Measurements from ENCODE around the gene ZNF844. TPM values are rescaled to one million over a fixed set of nuclear protein-coding genes. Genes with fewer than 3 reads are reported as not detected.
"Not testable (repeated sequence)": the region's sequence is repeated elsewhere in the genome, so short reads cannot be mapped to it uniquely, and the experiment has no call there.

Gene ZNF844
- total and polyA plus RNA-seq, 2 donors from 2014 or later, result 7.4 to 28.1 TPM

DNA sequence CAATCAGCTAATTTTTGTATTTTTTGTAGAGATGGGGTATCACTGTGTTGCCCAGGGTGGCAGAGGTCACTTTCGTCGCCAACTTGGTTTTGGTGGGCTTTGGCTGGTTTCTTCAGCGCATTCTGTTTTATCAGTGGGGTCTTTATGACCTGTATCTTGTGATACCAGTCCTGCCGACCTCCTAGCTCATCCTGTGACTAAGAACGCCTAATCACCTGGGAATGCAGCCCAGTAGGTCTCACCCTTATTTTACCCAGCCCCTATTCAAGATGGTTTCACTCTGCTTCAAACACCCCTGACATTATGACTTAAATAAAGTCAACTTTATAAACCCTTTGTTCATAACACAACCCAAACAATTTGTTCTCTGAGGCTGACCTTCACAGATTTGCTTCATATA lies 8.7 kb upstream of the ZNF844 start:
- intact Hi-C loops (cut with DNase I), result no loop called here
- no peak overlapping the region for H3K9ac ChIP-seq (ENCODE audit: low read length in 3 of 3)
- TF ChIP-seq, protein P1, sequence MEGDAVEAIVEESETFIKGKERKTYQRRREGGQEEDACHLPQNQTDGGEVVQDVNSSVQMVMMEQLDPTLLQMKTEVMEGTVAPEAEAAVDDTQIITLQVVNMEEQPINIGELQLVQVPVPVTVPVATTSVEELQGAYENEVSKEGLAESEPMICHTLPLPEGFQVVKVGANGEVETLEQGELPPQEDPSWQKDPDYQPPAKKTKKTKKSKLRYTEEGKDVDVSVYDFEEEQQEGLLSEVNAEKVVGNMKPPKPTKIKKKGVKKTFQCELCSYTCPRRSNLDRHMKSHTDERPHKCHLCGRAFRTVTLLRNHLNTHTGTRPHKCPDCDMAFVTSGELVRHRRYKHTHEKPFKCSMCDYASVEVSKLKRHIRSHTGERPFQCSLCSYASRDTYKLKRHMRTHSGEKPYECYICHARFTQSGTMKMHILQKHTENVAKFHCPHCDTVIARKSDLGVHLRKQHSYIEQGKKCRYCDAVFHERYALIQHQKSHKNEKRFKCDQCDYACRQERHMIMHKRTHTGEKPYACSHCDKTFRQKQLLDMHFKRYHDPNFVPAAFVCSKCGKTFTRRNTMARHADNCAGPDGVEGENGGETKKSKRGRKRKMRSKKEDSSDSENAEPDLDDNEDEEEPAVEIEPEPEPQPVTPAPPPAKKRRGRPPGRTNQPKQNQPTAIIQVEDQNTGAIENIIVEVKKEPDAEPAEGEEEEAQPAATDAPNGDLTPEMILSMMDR (IDR thresholded peaks at IDR 0.05; ENCODE audit: borderline replicate concordance, extremely low read depth, insufficient read depth), result no peak
- peaks cover 0 to 2% (median 0%) of the 10 kb centered on the region in 3 donors for H3K4me1 ChIP-seq (ENCODE audit: control insufficient read depth in 2 of 3, insufficient read depth in 2 of 3, low read depth in 1 of 3, low read length in 3 of 3)
- DNase-seq, result no peak
- H3K9me3 ChIP-seq (ENCODE audit: control insufficient read depth in 2 of 3, insufficient read depth in 1 of 3, low read length in 3 of 3), result no peaks in the 10 kb centered on the region
- H3K27me3 ChIP-seq (ENCODE audit: control insufficient read depth, insufficient read depth, low read length), result no peaks in the 10 kb centered on the region
- no peak overlapping the region for H3K4me3 ChIP-seq (ENCODE audit: low read length in 3 of 3)
- H3K36me3 ChIP-seq (ENCODE audit: control insufficient read depth in 2 of 3, insufficient read depth in 3 of 3, low read length in 3 of 3), result no peaks in the 10 kb centered on the region
- FAIRE-seq, result no peak
- H3K27ac ChIP-seq (ENCODE audit: low read depth in 2 of 2, low read length in 2 of 2), result no peak overlapping the region

DNA sequence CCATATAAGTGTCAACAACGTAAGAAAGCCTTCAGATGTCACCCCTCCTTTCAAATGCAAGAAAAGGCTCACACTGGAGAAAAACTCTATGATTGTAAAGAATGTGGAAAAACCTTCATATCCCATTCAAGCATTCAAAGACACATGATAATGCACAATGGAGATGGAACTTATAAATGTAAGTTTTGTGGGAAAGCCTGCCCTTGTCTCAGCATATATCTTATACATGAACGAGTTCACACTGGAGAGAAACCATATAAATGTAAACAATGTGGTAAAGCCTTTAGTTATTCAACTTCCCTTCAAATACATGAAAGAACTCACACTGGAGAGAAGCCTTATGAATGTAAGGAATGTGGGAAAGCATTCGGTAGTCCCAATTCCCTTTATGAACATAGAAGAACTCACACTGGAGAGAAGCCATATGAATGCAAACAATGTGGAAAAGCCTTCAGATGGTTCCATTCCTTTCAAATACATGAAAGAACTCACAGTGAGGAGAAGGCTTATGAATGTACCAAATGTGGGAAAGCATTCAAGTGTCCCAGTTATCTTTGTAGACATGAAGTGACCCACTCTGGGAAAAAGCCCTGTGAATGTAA lies 11.1 kb downstream of the ZNF844 start:
- no peak for DNase-seq
- Histone ChIP-seq H3K27ac (ENCODE audit: low read depth in 2 of 2, low read length in 2 of 2) (no peak overlapping the region), H3K9me3 (ENCODE audit: control insufficient read depth in 2 of 3, insufficient read depth in 1 of 3, low read length in 3 of 3) (peaks cover 32 to 89% (median 45%) of the 10 kb centered on the region in 3 donors), H3K4me1 (ENCODE audit: control insufficient read depth in 2 of 3, insufficient read depth in 2 of 3, low read depth in 1 of 3, low read length in 3 of 3) (no peaks in the 10 kb centered on the region), H3K4me3 (ENCODE audit: low read length in 3 of 3) (peak overlapping the region in 2 of 3 donors; percentile 22 to 51), H3K27me3 (ENCODE audit: control insufficient read depth, insufficient read depth, low read length) (no peaks in the 10 kb centered on the region), H3K9ac (ENCODE audit: low read length in 3 of 3) (no peak overlapping the region), H3K36me3 (ENCODE audit: control insufficient read depth in 2 of 3, insufficient read depth in 3 of 3, low read length in 3 of 3) (peaks cover 32 to 48% (median 40%) of the 10 kb centered on the region in 3 donors)
- intact Hi-C loops (cut with DNase I), result no loop called here
- no peak for FAIRE-seq
- TF ChIP-seq, protein P1 (IDR thresholded peaks at IDR 0.05; ENCODE audit: borderline replicate concordance, extremely low read depth, insufficient read depth), result no peak

DNA sequence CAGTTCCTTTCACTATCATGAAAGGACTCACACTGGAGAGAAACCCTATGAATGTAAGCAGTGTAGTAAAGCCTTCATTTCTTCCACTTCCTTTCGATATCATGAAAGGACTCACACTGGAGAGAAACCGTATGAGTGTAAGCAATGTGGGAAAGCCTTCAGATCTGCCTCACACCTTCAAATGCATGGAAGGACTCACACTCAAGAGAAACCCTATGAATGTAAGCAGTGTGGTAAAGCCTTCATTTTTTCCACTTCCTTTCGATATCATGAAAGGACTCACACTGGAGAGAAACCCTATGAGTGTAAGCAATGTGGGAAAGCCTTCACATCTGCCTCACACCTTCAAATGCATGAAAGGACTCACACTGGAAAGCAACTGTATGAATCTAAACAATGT lies 11.8 kb downstream of the ZNF844 start:
- Histone ChIP-seq H3K4me3 (ENCODE audit: low read length in 3 of 3) (peak overlapping the region; percentile 11 to 51 (median 22)), H3K9me3 (ENCODE audit: control insufficient read depth in 2 of 3, insufficient read depth in 1 of 3, low read length in 3 of 3) (peaks cover 34 to 87% (median 43%) of the 10 kb centered on the region in 3 donors), H3K36me3 (ENCODE audit: control insufficient read depth in 2 of 3, insufficient read depth in 3 of 3, low read length in 3 of 3) (peaks cover 32 to 46% (median 39%) of the 10 kb centered on the region in 3 donors)
- H3K27me3 ChIP-seq (ENCODE audit: control insufficient read depth, insufficient read depth, low read length); FAIRE-seq; H3K9ac ChIP-seq (ENCODE audit: low read length in 3 of 3); H3K27ac ChIP-seq (ENCODE audit: low read depth in 2 of 2, low read length in 2 of 2); H3K4me1 ChIP-seq (ENCODE audit: control insufficient read depth in 2 of 3, insufficient read depth in 2 of 3, low read depth in 1 of 3, low read length in 3 of 3); intact Hi-C loops (cut with DNase I); DNase-seq: not testable (repeated sequence)

DNA sequence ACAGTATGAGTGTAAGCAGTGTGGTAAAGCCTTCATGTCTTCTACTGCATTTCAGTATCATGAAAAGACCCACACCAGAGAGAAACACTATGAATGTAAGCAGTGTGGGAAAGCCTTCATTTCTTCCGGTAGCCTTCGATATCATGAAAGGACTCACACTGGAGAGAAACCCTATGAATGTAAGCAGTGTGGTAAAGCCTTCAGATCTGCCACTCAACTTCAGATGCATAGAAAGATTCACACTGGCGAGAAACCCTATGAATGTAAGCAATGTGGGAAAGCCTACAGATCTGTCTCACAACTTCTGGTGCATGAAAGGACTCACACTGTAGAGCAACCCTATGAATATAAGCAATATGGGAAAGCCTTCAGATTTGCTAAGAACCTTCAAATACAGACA lies 12.8 kb downstream of the ZNF844 start:
- Histone ChIP-seq H3K9ac (ENCODE audit: low read length in 3 of 3) (no peak overlapping the region), H3K4me1 (ENCODE audit: control insufficient read depth in 2 of 3, insufficient read depth in 2 of 3, low read depth in 1 of 3, low read length in 3 of 3) (no peaks in the 10 kb centered on the region), H3K27me3 (ENCODE audit: control insufficient read depth, insufficient read depth, low read length) (no peaks in the 10 kb centered on the region), H3K36me3 (ENCODE audit: control insufficient read depth in 2 of 3, insufficient read depth in 3 of 3, low read length in 3 of 3) (peaks cover 32 to 46% (median 39%) of the 10 kb centered on the region in 3 donors), H3K9me3 (ENCODE audit: control insufficient read depth in 2 of 3, insufficient read depth in 1 of 3, low read length in 3 of 3) (peaks cover 34 to 79% (median 44%) of the 10 kb centered on the region in 3 donors), H3K4me3 (ENCODE audit: low read length in 3 of 3) (peak overlapping the region in 2 of 3 donors; percentile 15 to 22), H3K27ac (ENCODE audit: low read depth in 2 of 2, low read length in 2 of 2) (no peak overlapping the region)
- TF ChIP-seq, protein P1 (IDR thresholded peaks at IDR 0.05; ENCODE audit: borderline replicate concordance, extremely low read depth, insufficient read depth), result no peak
- no peak for DNase-seq
- intact Hi-C loops (cut with DNase I), result no loop called here
- no peak for FAIRE-seq

DNA sequence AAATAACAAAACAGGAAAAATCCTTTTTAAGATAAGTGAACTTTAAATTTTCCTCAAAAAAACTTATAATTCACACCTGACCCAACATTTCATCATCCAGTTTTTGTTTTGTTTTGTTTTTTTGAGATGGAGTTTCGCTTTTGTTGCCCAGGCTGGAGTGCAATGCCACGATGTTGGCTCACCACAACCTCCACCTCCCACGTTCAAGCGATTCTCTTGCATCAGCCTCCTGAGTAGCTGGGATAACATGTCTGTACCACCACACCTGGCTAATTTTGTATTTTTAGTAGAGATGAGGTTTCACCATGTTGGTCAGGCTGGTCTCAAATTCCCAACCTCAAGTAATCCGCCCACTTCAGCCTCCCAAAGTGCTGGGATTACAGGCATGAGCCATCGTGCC lies 18.8 kb downstream of the ZNF844 start:
- DNase-seq; H3K4me3 ChIP-seq (ENCODE audit: low read length in 3 of 3); H3K4me1 ChIP-seq (ENCODE audit: control insufficient read depth in 2 of 3, insufficient read depth in 2 of 3, low read depth in 1 of 3, low read length in 3 of 3); intact Hi-C loops (cut with DNase I); H3K27me3 ChIP-seq (ENCODE audit: control insufficient read depth, insufficient read depth, low read length); H3K36me3 ChIP-seq (ENCODE audit: control insufficient read depth in 2 of 3, insufficient read depth in 3 of 3, low read length in 3 of 3); FAIRE-seq; H3K27ac ChIP-seq (ENCODE audit: low read depth in 2 of 2, low read length in 2 of 2); H3K9ac ChIP-seq (ENCODE audit: low read length in 3 of 3): not testable (repeated sequence)
- peaks cover 4 to 22% (median 8%) of the 10 kb centered on the region in 3 donors for H3K9me3 ChIP-seq (ENCODE audit: control insufficient read depth in 2 of 3, insufficient read depth in 1 of 3, low read length in 3 of 3)
